HG03342 (cell line): ENCODE data around the gene CYP4F12.

ENCODE experiments used
- ATAC-seq: cut with Tn5 transposase; IDR thresholded peaks from one replicate; pipeline ENCODE4 v1.9.1; 2021; ENCODE audit warnings: mild to moderate bottlenecking, moderate library complexity; ENCODE audit not compliant: unreplicated experiment

The CYP4F12 gene

GRCh38 chr19:15701757-15702533, 29.1 kb downstream of the CYP4F12 start:
- no peak for ATAC-seq

GRCh38 chr19:15702534-15702930, 29.6 kb downstream of the CYP4F12 start:
- no peak for ATAC-seq

GRCh38 chr19:15714638-15715037, 41.8 kb downstream of the CYP4F12 start:
- no peak for ATAC-seq

DNA sequence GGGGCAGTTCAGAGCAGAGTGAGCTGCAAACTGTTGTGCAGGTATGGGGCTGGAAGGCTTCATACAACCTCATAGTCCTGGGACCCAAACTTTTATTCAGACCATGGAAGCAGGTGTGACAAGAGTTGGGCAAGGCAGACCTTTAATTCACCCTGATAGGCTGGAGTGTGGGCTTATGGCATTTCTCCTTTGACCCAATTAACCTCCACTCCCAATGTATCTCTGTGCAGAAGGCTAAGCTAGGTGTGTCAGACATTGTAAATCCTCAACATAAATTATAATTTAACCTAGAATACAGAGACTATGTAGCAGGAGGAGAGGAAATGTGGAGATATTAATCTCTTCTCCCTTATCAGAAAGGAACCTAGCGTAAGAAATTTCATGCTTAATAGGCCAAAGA, 42.8 kb downstream of the CYP4F12 start:
- ATAC-seq, result no peak

- no peak for ATAC-seq
These were observed 44.9 kb downstream of the CYP4F12 start for GRCh38 chr19:15717809-15718208.

- ATAC-seq, result no peak
These were observed 48.4 kb downstream of the CYP4F12 start for GRCh38 chr19:15721268-15721667.

DNA sequence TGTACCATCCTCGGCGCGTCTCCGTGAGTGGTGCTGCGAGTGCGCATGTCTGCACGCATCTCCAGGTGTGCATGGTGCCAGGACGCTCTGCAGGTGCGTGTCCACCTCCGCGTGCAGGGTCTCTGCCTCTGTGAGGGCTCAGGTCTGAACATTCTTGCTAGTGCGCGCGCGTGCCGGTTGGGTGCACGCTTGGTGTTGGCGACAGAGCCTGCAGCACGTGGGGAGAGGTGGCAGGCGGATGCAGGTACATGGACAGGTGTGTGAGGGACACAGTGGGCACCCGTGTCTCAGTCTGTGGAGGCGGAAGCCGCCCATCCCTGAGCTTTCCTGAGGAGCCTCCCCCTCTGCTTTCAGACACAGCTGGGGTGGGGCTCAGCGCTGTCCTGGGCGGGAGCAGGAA, 50.1 kb downstream of the CYP4F12 start:
- no peak for ATAC-seq

- ATAC-seq, result no peak
These were observed 54.8 kb downstream of the CYP4F12 start, which contains the start of gene OR10H2 for GRCh38 chr19:15727724-15728123. OR10H2 (plus strand) TSS chr19:15728024; CDS start chr19:15728044, 20 bp downstream.

DNA sequence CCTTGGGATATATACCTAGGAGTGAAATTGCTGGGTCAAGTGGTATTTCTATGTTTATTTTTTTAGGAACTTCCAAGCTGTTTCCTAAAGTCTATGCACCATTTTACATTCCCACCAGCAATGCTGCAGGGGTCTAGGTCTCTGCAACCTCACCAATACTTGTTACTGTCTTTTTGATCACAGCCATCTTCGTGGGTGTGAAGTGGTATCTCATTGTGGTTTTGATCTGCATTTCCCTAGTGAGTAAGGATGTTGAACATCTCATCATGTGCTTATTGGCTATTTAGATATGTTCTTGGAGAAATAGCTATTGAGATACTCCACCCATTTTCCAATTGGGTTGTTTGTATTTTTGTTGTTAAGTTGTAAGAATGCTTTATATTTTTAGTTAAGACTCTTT, 57.7 kb downstream of the CYP4F12 start:
- no peak for ATAC-seq

GRCh38 chr19:15732388-15732787, 59.5 kb downstream of the CYP4F12 start:
- ATAC-seq, result no peak

GRCh38 chr19:15733895-15734294, 61.0 kb downstream of the CYP4F12 start:
- ATAC-seq, result no peak

GRCh38 chr19:15737722-15738121, 64.8 kb downstream of the CYP4F12 start, which contains the start of gene OR10H3:
OR10H3 (plus strand) TSS chr19:15737985; CDS start chr19:15741393, 3,408 bp downstream.
- no peak for ATAC-seq

DNA sequence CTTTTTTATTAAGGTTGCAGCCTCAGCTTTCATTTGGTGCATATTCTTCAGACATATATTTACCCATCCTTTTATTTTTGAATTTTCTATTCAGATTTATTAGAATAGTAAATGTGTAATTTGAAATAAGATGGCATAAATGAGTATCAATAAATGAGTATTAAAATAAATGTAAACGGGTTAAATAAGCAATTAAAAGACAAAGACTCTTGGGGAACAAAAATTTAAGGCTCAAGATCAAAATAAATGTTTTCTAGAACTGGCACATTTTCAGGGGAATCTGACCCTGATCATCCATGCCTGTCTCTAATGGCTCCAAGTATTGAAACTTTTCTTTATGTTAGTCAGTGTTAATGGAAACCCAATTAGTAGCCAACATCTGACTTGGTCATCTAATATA, 67.9 kb downstream of the CYP4F12 start:
- no peak for ATAC-seq
